Keratinocyte (primary cell): ENCODE results near the gene RGPD3. TPM values are rescaled to one million over a fixed set of nuclear protein-coding genes. Genes with fewer than 3 reads are reported as not detected.
"Not testable (repeated sequence)": the region's sequence is repeated elsewhere in the genome, so short reads cannot be mapped to it uniquely, and the experiment has no call there.

Experiments used
- DNase-seq: peaks from one replicate; pipeline ENCODE4 v3.0.0-alpha.2; 2011; ENCODE audit warnings: low read depth, missing footprints, low spot score
- FAIRE-seq: peaks from 2 replicates; lab custom pipeline; 2011; peaks lifted over from hg19 to GRCh38; lab: Jason Lieb, UNC
- H2AFZ ChIP-seq: 2 replicates; pipeline ENCODE4 v1.6.0; 2012; ENCODE audit warnings: low read length, control low read depth, inconsistent platforms; ENCODE audit not compliant: control insufficient read depth
- H3K27ac ChIP-seq: 2 replicates; pipeline ENCODE4 v1.5.1; 2011; ENCODE audit warnings: low read length; ENCODE audit not compliant: control insufficient read depth, insufficient read depth
- H3K27me3 ChIP-seq: 3 replicates; pipeline ENCODE4 v1.6.0; 2011; ENCODE audit warnings: low read length; ENCODE audit not compliant: control insufficient read depth, insufficient read depth; ENCODE audit errors: extremely low read depth
- H3K36me3 ChIP-seq, 2 experiments: 2 replicates in 1 of 2; 3 replicates in 1 of 2; pipeline ENCODE4 v1.5.1; 2011; ENCODE audit warnings: low read length in 2 of 2, mild to moderate bottlenecking in 1 of 2; ENCODE audit not compliant: control insufficient read depth in 2 of 2, insufficient read depth in 2 of 2; ENCODE audit errors: extremely low read depth in 1 of 2
- H3K4me1 ChIP-seq: 3 replicates; pipeline ENCODE4 v1.5.1; 2011; ENCODE audit warnings: low read length; ENCODE audit not compliant: control insufficient read depth, insufficient read depth; ENCODE audit errors: extremely low read depth
- H3K4me2 ChIP-seq: 3 replicates; pipeline ENCODE4 v1.6.0; 2011; ENCODE audit warnings: low read depth, low read length; ENCODE audit not compliant: control insufficient read depth, insufficient read depth; ENCODE audit errors: extremely low read depth
- H3K4me3 ChIP-seq, 3 experiments: fragments of 200-600 bp in 1 of 3; sonication (generic) in 1 of 3; 2 replicates in 2 of 3; 3 replicates in 1 of 3; pipeline ENCODE4 v1.5.1; 2011 to 2016; ENCODE audit warnings: low read length in 3 of 3, mild to moderate bottlenecking in 3 of 3, control low read depth in 2 of 3, inconsistent platforms in 1 of 3, low read depth in 1 of 3, mixed read lengths in 1 of 3, mixed run types in 1 of 3, moderate library complexity in 1 of 3; ENCODE audit not compliant: control insufficient read depth in 2 of 3, insufficient read depth in 2 of 3; ENCODE audit errors: extremely low read depth in 1 of 3
- H3K79me2 ChIP-seq: 2 replicates; pipeline ENCODE4 v1.6.0; 2012; ENCODE audit warnings: low read length; ENCODE audit not compliant: control insufficient read depth, insufficient read depth
- H3K9ac ChIP-seq: 3 replicates; pipeline ENCODE4 v1.6.0; 2011; ENCODE audit warnings: low read length; ENCODE audit not compliant: control insufficient read depth, insufficient read depth; ENCODE audit errors: extremely low read depth
- H3K9me1 ChIP-seq: 3 replicates; pipeline ENCODE4 v1.6.0; 2011; ENCODE audit warnings: low read length; ENCODE audit not compliant: control insufficient read depth, insufficient read depth; ENCODE audit errors: extremely low read depth
- H3K9me3 ChIP-seq: 2 replicates; pipeline ENCODE4 v1.5.1; 2012; ENCODE audit warnings: low read depth, low read length; ENCODE audit not compliant: control insufficient read depth
- H4K20me1 ChIP-seq: 3 replicates; pipeline ENCODE4 v1.6.0; 2011; ENCODE audit warnings: low read length; ENCODE audit not compliant: control insufficient read depth, insufficient read depth; ENCODE audit errors: extremely low read depth
- dilution Hi-C: fragments of 300-500 bp; cut with MboI; formaldehyde crosslinking; loops from one replicate; pipeline ENCODE4 v1.7.0; 2020; ENCODE audit warnings: low sequenced_read_pairs; ENCODE audit not compliant: extremely low pct_ligation_motif_present
- polyA plus RNA-seq, 5 experiments: library from polyadenylated mRNA; depleted of rRNA in 3 of 5; stranded (reverse) in 3 of 5; stranded (forward) in 1 of 5; unstranded in 1 of 5; fragments of >200 nt; gene quantifications; 1 replicate in 1 of 5; 2 replicates in 3 of 5; 3 replicates in 1 of 5; pipeline versions ENCODE4 v1.2.1 to v1.2.3, GENCODE V29; 2011 to 2012; ENCODE audit warnings: missing spikeins in 2 of 5, low read depth in 1 of 5, low replicate concordance in 1 of 5

Gene RGPD3
- polyA plus RNA-seq, 1 donor (not counting 4 experiments of a cell fraction or from before 2014, with no cell fraction given): 0.09 TPM

GRCh38 chr2:106492913-106493312, 24.7 kb upstream of the RGPD3 start:
- H4K20me1 ChIP-seq, H3K9me1 ChIP-seq, H3K9me3 ChIP-seq, H3K4me3 ChIP-seq, H3K4me1 ChIP-seq, H3K27ac ChIP-seq, H3K79me2 ChIP-seq, FAIRE-seq, H3K36me3 ChIP-seq, H2AFZ ChIP-seq, dilution Hi-C loops, H3K27me3 ChIP-seq, H3K9ac ChIP-seq, H3K4me2 ChIP-seq, DNase-seq: not testable (repeated sequence)

GRCh38 chr2:106492399-106492798, 24.2 kb upstream of the RGPD3 start:
- H3K9me1 ChIP-seq, H3K9ac ChIP-seq, H3K27me3 ChIP-seq, H3K4me2 ChIP-seq, H3K79me2 ChIP-seq, H2AFZ ChIP-seq, H3K36me3 ChIP-seq, H3K27ac ChIP-seq, H3K4me1 ChIP-seq, DNase-seq, H3K9me3 ChIP-seq, H3K4me3 ChIP-seq, FAIRE-seq, dilution Hi-C loops, H4K20me1 ChIP-seq: not testable (repeated sequence)

GRCh38 chr2:106489701-106490100, 21.5 kb upstream of the RGPD3 start:
- FAIRE-seq, H3K9me1 ChIP-seq, H4K20me1 ChIP-seq, dilution Hi-C loops, H3K27ac ChIP-seq, H3K4me2 ChIP-seq, H3K4me1 ChIP-seq, H3K4me3 ChIP-seq, H3K9me3 ChIP-seq, DNase-seq, H3K36me3 ChIP-seq, H3K27me3 ChIP-seq, H2AFZ ChIP-seq, H3K79me2 ChIP-seq, H3K9ac ChIP-seq: not testable (repeated sequence)

GRCh38 chr2:106487386-106488191, 19.4 kb upstream of the RGPD3 start:
- H4K20me1 ChIP-seq, H2AFZ ChIP-seq, dilution Hi-C loops, FAIRE-seq, DNase-seq, H3K36me3 ChIP-seq, H3K9me1 ChIP-seq, H3K4me2 ChIP-seq, H3K4me3 ChIP-seq, H3K79me2 ChIP-seq, H3K27me3 ChIP-seq, H3K9me3 ChIP-seq, H3K27ac ChIP-seq, H3K9ac ChIP-seq, H3K4me1 ChIP-seq: not testable (repeated sequence)
